ENCODE data around the gene FDX1. TPM values are rescaled to one million over a fixed set of nuclear protein-coding genes. Genes with fewer than 3 reads are reported as not detected.
A peak's percentile ranks its signal among the peaks of the same experiment; 100 is the strongest.

The FDX1 gene
- total RNA-seq, 1 donor from 2014 or later: 9.7 TPM

GRCh38 chr11:110431051-110431672, 1.4 kb downstream of the FDX1 start:
- no peak for TF ChIP-seq CTCF (IDR thresholded peaks at IDR 0.05; ENCODE audit: unreplicated experiment)
- no peak for DNase-seq (ENCODE audit: low spot score in 2 of 2, unreplicated experiment in 2 of 2)
- Mint-ChIP-seq H3K9me3 (no peaks in the 10 kb centered on the region), H3K27ac (peak overlapping the region; percentile 98), H3K4me1 (peaks cover 46% of the 10 kb centered on the region), H3K27me3 (ENCODE audit: low read depth) (no peaks in the 10 kb centered on the region), H3K36me3 (no peaks in the 10 kb centered on the region), H3K4me3 (peak overlapping the region; percentile 98)

GRCh38 chr11:110431674-110432073, 1.9 kb downstream of the FDX1 start:
- peak overlapping the region; percentile 98 for H3K4me3 Mint-ChIP-seq
- peaks cover under 1% of the 10 kb centered on the region for H3K36me3 Mint-ChIP-seq
- DNase-seq (ENCODE audit: low spot score in 2 of 2, unreplicated experiment in 2 of 2): no peak
- H3K9me3 Mint-ChIP-seq: no peaks in the 10 kb centered on the region
- H3K27me3 Mint-ChIP-seq (ENCODE audit: low read depth): no peaks in the 10 kb centered on the region
- H3K4me1 Mint-ChIP-seq: peaks cover 47% of the 10 kb centered on the region
- peak overlapping the region; percentile 98 for H3K27ac Mint-ChIP-seq
- TF ChIP-seq CTCF (IDR thresholded peaks at IDR 0.05; ENCODE audit: unreplicated experiment): no peak

- Mint-ChIP-seq H3K4me3 (peak overlapping the region; percentile 4), H3K9me3 (no peaks in the 10 kb centered on the region), H3K27me3 (ENCODE audit: low read depth) (no peaks in the 10 kb centered on the region), H3K36me3 (peaks cover 9% of the 10 kb centered on the region), H3K4me1 (peaks cover 40% of the 10 kb centered on the region), H3K27ac (peak overlapping the region; percentile 28)
- no peak for DNase-seq (ENCODE audit: low spot score in 2 of 2, unreplicated experiment in 2 of 2)
- no peak for TF ChIP-seq CTCF (IDR thresholded peaks at IDR 0.05; ENCODE audit: unreplicated experiment)
These were observed 3.1 kb downstream of the FDX1 start for GRCh38 chr11:110432713-110433392.

GRCh38 chr11:110433393-110434333, 3.9 kb downstream of the FDX1 start:
- Mint-ChIP-seq H3K27ac (peak overlapping the region; percentile 28), H3K36me3 (peaks cover 14% of the 10 kb centered on the region), H3K9me3 (peaks cover 3% of the 10 kb centered on the region), H3K4me3 (peak overlapping the region; percentile 4), H3K4me1 (peaks cover 40% of the 10 kb centered on the region), H3K27me3 (ENCODE audit: low read depth) (no peaks in the 10 kb centered on the region)
- DNase-seq (ENCODE audit: low spot score in 2 of 2, unreplicated experiment in 2 of 2): no peak
- peak; percentile 79 for TF ChIP-seq CTCF (IDR thresholded peaks at IDR 0.05; ENCODE audit: unreplicated experiment)

- Mint-ChIP-seq H3K27me3 (ENCODE audit: low read depth) (no peaks in the 10 kb centered on the region), H3K4me1 (peaks cover 36% of the 10 kb centered on the region), H3K27ac (no peak overlapping the region), H3K4me3 (no peak overlapping the region), H3K36me3 (peaks cover 25% of the 10 kb centered on the region), H3K9me3 (peaks cover 12% of the 10 kb centered on the region)
- TF ChIP-seq CTCF (IDR thresholded peaks at IDR 0.05; ENCODE audit: unreplicated experiment): no peak
- no peak for DNase-seq (ENCODE audit: low spot score in 2 of 2, unreplicated experiment in 2 of 2)
These were observed 5.4 kb downstream of the FDX1 start for GRCh38 chr11:110434952-110435779.
